PC-9 (cell line): Measurements from ENCODE around the gene NCAPH2. TPM values are rescaled to one million over a fixed set of nuclear protein-coding genes. Genes with fewer than 3 reads are reported as not detected.
"Not testable (repeated sequence)": the region's sequence is repeated elsewhere in the genome, so short reads cannot be mapped to it uniquely, and the experiment has no call there.

Source experiments
- BruUV-seq: library from RNA; stranded (reverse); fragments of 400-500 nt; replicated peaks from 2 replicates; lab custom pipeline; 2021; lab: Mats Ljungman, UMichigan
- CTCF ChIA-PET: fragments of 300-600 bp; sonication (Branson Sonifier 250); formaldehyde crosslinking; loops from one replicate; lab custom pipeline; 2022; ENCODE audit warnings: antibody characterized with exemption; lab: Charles Lee
- POLR2A ChIA-PET: fragments of 300-600 bp; sonication (Branson Sonifier 250); formaldehyde crosslinking; loops from one replicate; lab custom pipeline; 2022; ENCODE audit warnings: antibody characterized with exemption; ENCODE audit not compliant: unreplicated experiment; lab: Charles Lee
- DNase-seq, 2 experiments: peaks; one replicate each; pipeline versions ENCODE4 v3.0.0 to v3.0.0-alpha.2; 2015 to 2022; ENCODE audit warnings: mixed read lengths in 1 of 2
- H2AFZ ChIP-seq: fragments of 200-600 bp; sonication (generic); 2 replicates; pipeline ENCODE4 v1.8.1; 2017; ENCODE audit warnings: antibody characterized with exemption
- H3F3A ChIP-seq: fragments of 200-600 bp; sonication (generic); 2 replicates; pipeline ENCODE4 v1.8.1; 2017; ENCODE audit warnings: antibody characterized with exemption, mild to moderate bottlenecking, low read depth; ENCODE audit not compliant: insufficient read depth
- H3K27ac ChIP-seq: fragments of 200-600 bp; sonication (generic); 2 replicates; pipeline ENCODE4 v1.6.1; 2016; ENCODE audit warnings: mixed run types
- H3K27me3 ChIP-seq: fragments of 200-600 bp; sonication (generic); 2 replicates; pipeline ENCODE4 v1.6.1; 2016; ENCODE audit warnings: low read depth, mixed run types; ENCODE audit not compliant: insufficient read depth
- H3K36me3 ChIP-seq: fragments of 200-600 bp; sonication (generic); 2 replicates; pipeline ENCODE4 v1.6.1; 2016; ENCODE audit warnings: low read depth, mixed run types
- H3K4me1 ChIP-seq: fragments of 200-600 bp; sonication (generic); replicated peaks from 2 replicates; pipeline ENCODE4 v1.6.1; 2016; ENCODE audit warnings: mixed run types; ENCODE audit not compliant: insufficient read depth
- H3K4me2 ChIP-seq: fragments of 200-600 bp; sonication (generic); 2 replicates; pipeline ENCODE4 v1.6.1; 2017; ENCODE audit warnings: mixed run types
- H3K4me3 ChIP-seq: fragments of 200-600 bp; sonication (generic); 2 replicates; pipeline ENCODE4 v1.6.1; 2016; ENCODE audit warnings: mixed run types
- H3K79me2 ChIP-seq: fragments of 200-600 bp; sonication (generic); 2 replicates; pipeline ENCODE4 v1.6.1; 2017; ENCODE audit warnings: low read depth, mixed run types
- H3K9me2 ChIP-seq: fragments of 200-600 bp; sonication (generic); 2 replicates; pipeline ENCODE4 v1.8.1; 2017; ENCODE audit warnings: mild to moderate bottlenecking; ENCODE audit not compliant: insufficient read depth
- H3K9me3 ChIP-seq: fragments of 200-600 bp; sonication (generic); 2 replicates; pipeline ENCODE4 v1.8.1; 2016; ENCODE audit warnings: low read depth; ENCODE audit not compliant: insufficient read depth
- H4K20me1 ChIP-seq: fragments of 200-600 bp; sonication (generic); 2 replicates; pipeline ENCODE4 v1.8.1; 2017; ENCODE audit not compliant: insufficient read depth
- EZH2 ChIP-seq: fragments of 200-600 bp; sonication (generic); IDR thresholded peaks from 2 replicates; pipeline ENCODE4 v1.8.0; 2017; ENCODE audit warnings: antibody characterized with exemption, low read depth
- intact Hi-C: fragments of 100-400 bp; cut with micrococcal nuclease; formaldehyde crosslinking; loops from one replicate; pipeline ENCODE4 v1.10.0; 2022; ENCODE audit not compliant: unreplicated experiment
- total RNA-seq: library from RNA; stranded (reverse); gene quantifications from 2 replicates; pipeline ENCODE4 v1.2.3, GENCODE V29; 2021
- TF ChIP-seq, protein P1 (sequence below): fragments of 200-600 bp; sonication (generic); conservative IDR thresholded peaks from 2 replicates; pipeline ENCODE4 v1.6.1; 2017; ENCODE audit warnings: mixed run types, antibody characterized with exemption, mild to moderate bottlenecking, moderate library complexity

The NCAPH2 gene
- total RNA-seq, 1 experiment from 2014 or later = 58.8 TPM

DNA sequence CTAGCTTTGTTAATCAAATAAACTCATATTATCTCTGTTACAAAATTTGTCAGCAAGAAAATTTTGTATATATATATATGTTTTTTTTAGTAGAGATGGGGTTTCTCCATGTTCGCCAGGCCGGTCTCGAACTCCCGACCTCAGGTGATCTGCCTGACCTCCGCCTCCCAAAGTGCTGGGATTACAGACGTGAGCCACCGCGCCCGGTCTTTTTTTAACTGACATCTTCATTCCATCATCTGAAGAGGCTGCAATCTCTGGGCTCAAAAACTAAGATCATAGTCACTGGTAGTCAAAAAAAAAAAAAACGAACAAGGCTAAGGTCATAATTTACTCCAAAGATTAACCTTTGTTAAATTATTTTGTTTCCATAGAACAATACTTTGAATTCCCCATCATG, 32.4 kb downstream of the NCAPH2 start:
- peak overlapping the region; percentile 99 for H3K27ac ChIP-seq
- no peaks in the 10 kb centered on the region for H4K20me1 ChIP-seq
- H3K4me1 ChIP-seq = peaks cover 79% of the 10 kb centered on the region
- H3K4me3 ChIP-seq = no peak overlapping the region
- intact Hi-C loops = no loop called here
- H3K27me3 ChIP-seq = no peaks in the 10 kb centered on the region
- no peaks in the 10 kb centered on the region for H3K9me2 ChIP-seq
- DNase-seq = no peak
- no peak overlapping the region for H2AFZ ChIP-seq
- CTCF ChIA-PET = interaction anchor here (0.9 kb wide), 1 partner anchor 23 kb away, joined by 3 read pairs; the partner anchor contains the start of gene SYCE3
- no peak for TF ChIP-seq EZH2
- TF ChIP-seq, protein P1, sequence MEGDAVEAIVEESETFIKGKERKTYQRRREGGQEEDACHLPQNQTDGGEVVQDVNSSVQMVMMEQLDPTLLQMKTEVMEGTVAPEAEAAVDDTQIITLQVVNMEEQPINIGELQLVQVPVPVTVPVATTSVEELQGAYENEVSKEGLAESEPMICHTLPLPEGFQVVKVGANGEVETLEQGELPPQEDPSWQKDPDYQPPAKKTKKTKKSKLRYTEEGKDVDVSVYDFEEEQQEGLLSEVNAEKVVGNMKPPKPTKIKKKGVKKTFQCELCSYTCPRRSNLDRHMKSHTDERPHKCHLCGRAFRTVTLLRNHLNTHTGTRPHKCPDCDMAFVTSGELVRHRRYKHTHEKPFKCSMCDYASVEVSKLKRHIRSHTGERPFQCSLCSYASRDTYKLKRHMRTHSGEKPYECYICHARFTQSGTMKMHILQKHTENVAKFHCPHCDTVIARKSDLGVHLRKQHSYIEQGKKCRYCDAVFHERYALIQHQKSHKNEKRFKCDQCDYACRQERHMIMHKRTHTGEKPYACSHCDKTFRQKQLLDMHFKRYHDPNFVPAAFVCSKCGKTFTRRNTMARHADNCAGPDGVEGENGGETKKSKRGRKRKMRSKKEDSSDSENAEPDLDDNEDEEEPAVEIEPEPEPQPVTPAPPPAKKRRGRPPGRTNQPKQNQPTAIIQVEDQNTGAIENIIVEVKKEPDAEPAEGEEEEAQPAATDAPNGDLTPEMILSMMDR = no peak
- H3K4me2 ChIP-seq = peak overlapping the region; percentile 84
- POLR2A ChIA-PET = interaction anchor here (0.6 to 0.9 kb wide), 2 partner anchors 14 to 23 kb away, joined by 4 to 18 read pairs; no protein-coding TSS in a partner anchor
- BruUV-seq = no TSS peak
- no peaks in the 10 kb centered on the region for H3K36me3 ChIP-seq
- no peaks in the 10 kb centered on the region for H3K9me3 ChIP-seq
- H3K79me2 ChIP-seq = no peaks in the 10 kb centered on the region
- H3F3A ChIP-seq = peaks cover 78% of the 10 kb centered on the region

DNA sequence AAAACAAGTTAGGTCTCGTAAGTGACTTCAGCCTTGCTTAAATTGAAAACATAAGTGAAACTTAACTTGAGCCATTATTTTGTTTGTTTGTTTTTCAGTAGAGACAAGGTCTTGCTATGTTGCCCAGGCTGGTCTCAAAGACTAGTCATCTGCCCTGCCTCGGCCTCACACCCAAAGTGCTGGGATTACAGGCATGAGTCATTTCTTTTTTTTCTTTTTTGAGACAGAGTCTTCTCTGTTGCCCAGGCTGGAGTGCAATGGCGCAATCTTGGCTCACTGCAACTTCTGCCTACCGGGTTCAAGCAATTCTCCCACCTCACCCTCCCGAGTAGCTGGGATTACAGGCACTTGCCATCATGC, 33.6 kb downstream of the NCAPH2 start:
- H3K4me3 ChIP-seq, BruUV-seq, H3K79me2 ChIP-seq, H3K9me3 ChIP-seq, H4K20me1 ChIP-seq, H3K27me3 ChIP-seq, H3K36me3 ChIP-seq, H2AFZ ChIP-seq, H3K9me2 ChIP-seq, POLR2A ChIA-PET, intact Hi-C loops: not testable (repeated sequence)
- H3K4me1 ChIP-seq = peaks cover 90% of the 10 kb centered on the region
- CTCF ChIA-PET = interaction anchor here (1.0 kb wide), 1 partner anchor 16 kb away, joined by 3 read pairs; no protein-coding TSS in a partner anchor
- DNase-seq = peak; percentile 35 to 91
- peak overlapping the region; percentile 19 for H3K4me2 ChIP-seq
- peak overlapping the region; percentile 99 for H3K27ac ChIP-seq
- H3F3A ChIP-seq = peaks cover 81% of the 10 kb centered on the region

DNA sequence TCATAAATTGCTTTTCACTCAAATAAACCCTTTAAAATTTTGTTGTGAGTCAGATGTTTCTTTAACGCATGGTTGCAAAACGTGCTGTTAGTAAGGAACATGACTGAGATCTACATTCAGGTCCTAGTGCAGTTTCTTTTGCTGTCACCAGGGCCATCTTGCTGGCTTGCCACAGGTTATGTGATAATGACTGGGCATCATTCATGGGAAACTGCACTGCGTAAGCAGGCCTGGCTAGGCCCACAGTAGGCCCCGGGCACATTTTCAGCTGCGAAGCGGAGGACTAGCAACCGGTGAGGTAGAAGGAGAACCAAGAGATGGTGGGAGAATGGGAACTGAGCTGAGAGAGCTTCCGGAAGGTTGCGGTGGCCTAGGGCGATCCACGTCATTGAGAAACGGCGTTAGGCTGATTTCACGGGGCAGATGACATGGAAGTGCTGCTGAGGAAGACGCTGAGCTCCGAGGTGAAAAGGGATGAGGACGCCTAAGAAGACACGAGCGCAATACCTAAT, 34.4 kb downstream of the NCAPH2 start:
- no peak for DNase-seq
- Histone ChIP-seq H3F3A (peaks cover 75% of the 10 kb centered on the region), H3K36me3 (no peaks in the 10 kb centered on the region), H3K79me2 (no peaks in the 10 kb centered on the region), H3K4me1 (peaks cover 84% of the 10 kb centered on the region), H3K9me2 (no peaks in the 10 kb centered on the region), H4K20me1 (no peaks in the 10 kb centered on the region), H3K4me2 (no peak overlapping the region), H3K9me3 (no peaks in the 10 kb centered on the region), H3K27ac (peak overlapping the region; percentile 99), H3K27me3 (no peaks in the 10 kb centered on the region), H3K4me3 (no peak overlapping the region), H2AFZ (no peak overlapping the region)
- TF ChIP-seq, protein P1 = no peak
- TF ChIP-seq EZH2 = no peak
- CTCF ChIA-PET = no interaction called here
- intact Hi-C loops = no loop called here
- BruUV-seq = no TSS peak
- POLR2A ChIA-PET = no interaction called here
